Transverse colon (tissue), 4 donors: ENCODE data around the gene SELENOS. TPM values are rescaled to one million over a fixed set of nuclear protein-coding genes. Genes with fewer than 3 reads are reported as not detected.

Experiments
- DNase-seq: peaks from one replicate; pipeline ENCODE4 v3.0.0-alpha.2; 2019
- H3K27ac ChIP-seq, 4 donors: fragments of 200-600 bp; sonication (generic); 2 replicates each; pipeline ENCODE4 v1.5.1; 2016 to 2018; ENCODE audit warnings: inconsistent platforms in 4 of 4
- H3K27me3 ChIP-seq: fragments of 200-600 bp; sonication (generic); 2 replicates; pipeline ENCODE4 v1.5.1; 2017; ENCODE audit warnings: inconsistent platforms
- H3K36me3 ChIP-seq, 4 donors: fragments of 200-600 bp; sonication (generic); 2 replicates each; pipeline ENCODE4 v1.5.1; 2017 to 2019; ENCODE audit warnings: inconsistent platforms in 4 of 4
- H3K4me1 ChIP-seq, 4 donors: fragments of 200-600 bp; sonication (generic); 2 replicates each; pipeline ENCODE4 v1.5.1; 2017 to 2020; ENCODE audit warnings: inconsistent platforms in 4 of 4
- H3K4me3 ChIP-seq, 4 donors: fragments of 200-600 bp; sonication (generic); 1 replicate in 1 of 4; 2 replicates in 3 of 4; pipeline versions ENCODE4 v1.5.1 to v1.6.1; 2017 to 2019; ENCODE audit warnings: inconsistent platforms in 4 of 4
- H3K9me3 ChIP-seq, 2 donors: fragments of 200-600 bp; sonication (generic); 2 replicates each; pipeline ENCODE4 v1.5.1; 2017 to 2019; ENCODE audit warnings: inconsistent platforms in 2 of 2
- EP300 ChIP-seq: sonication (generic); formaldehyde crosslinking; IDR thresholded peaks from one replicate; pipeline ENCODE4 v1.6.1; 2017; ENCODE audit warnings: antibody characterized with exemption, low read depth
- POLR2A ChIP-seq: fragments of 450-650 bp; IDR thresholded peaks from one replicate; pipeline ENCODE4 v1.6.1; 2016; ENCODE audit warnings: antibody characterized with exemption, mild to moderate bottlenecking, moderate library complexity
- POLR2AphosphoS5 ChIP-seq, 3 donors: sonication (generic); formaldehyde crosslinking; IDR thresholded peaks; one replicate each; pipeline ENCODE4 v1.6.1; 2016; ENCODE audit warnings: antibody characterized with exemption in 3 of 3
- WGBS, 2 donors: methylation state at CpG; one replicate each; pipeline ENCODE4 v1.1.5; 2018; ENCODE audit warnings: low coverage in 1 of 2; 5-methylcytosine and 5-hydroxymethylcytosine counted together
- in situ Hi-C, 4 donors: fragments of 200-750 bp; cut with MboI; loops; one replicate each; pipeline versions ENCODE4 v1.15.0 to v1.15.1; 2017; ENCODE audit warnings: low sequenced_read_pairs in 3 of 4, low pct_ligation_motif_present in 1 of 4, low pct_unique_long_range_greater_than_20kb in 1 of 4
- intact Hi-C: fragments of 100-400 bp; cut with DNase I; formaldehyde crosslinking; loops from one replicate; pipeline ENCODE4 v1.15.1; 2023; ENCODE audit warnings: low total_unique reads
- total RNA-seq, 4 donors: library from RNA; depleted of rRNA; stranded (reverse); fragments of >200 nt; gene quantifications; one replicate each; pipeline ENCODE4 v1.1.0, GENCODE V29; 2016
- TF ChIP-seq, protein P1 (sequence below), 5 experiments: fragments of 200-600 bp in 3 of 5; fragments of 450-650 bp in 2 of 5; sonication (generic) in 3 of 5; IDR thresholded peaks; 1 replicate in 2 of 5; 2 replicates in 3 of 5; pipeline ENCODE4 v1.5.1; 2016 to 2017; ENCODE audit warnings: antibody characterized with exemption in 5 of 5, inconsistent platforms in 3 of 5, mild to moderate bottlenecking in 2 of 5, moderate library complexity in 1 of 5

The SELENOS gene
- total RNA-seq, 4 donors from 2014 or later, result 24.9 to 128 (median 120) TPM

DNA sequence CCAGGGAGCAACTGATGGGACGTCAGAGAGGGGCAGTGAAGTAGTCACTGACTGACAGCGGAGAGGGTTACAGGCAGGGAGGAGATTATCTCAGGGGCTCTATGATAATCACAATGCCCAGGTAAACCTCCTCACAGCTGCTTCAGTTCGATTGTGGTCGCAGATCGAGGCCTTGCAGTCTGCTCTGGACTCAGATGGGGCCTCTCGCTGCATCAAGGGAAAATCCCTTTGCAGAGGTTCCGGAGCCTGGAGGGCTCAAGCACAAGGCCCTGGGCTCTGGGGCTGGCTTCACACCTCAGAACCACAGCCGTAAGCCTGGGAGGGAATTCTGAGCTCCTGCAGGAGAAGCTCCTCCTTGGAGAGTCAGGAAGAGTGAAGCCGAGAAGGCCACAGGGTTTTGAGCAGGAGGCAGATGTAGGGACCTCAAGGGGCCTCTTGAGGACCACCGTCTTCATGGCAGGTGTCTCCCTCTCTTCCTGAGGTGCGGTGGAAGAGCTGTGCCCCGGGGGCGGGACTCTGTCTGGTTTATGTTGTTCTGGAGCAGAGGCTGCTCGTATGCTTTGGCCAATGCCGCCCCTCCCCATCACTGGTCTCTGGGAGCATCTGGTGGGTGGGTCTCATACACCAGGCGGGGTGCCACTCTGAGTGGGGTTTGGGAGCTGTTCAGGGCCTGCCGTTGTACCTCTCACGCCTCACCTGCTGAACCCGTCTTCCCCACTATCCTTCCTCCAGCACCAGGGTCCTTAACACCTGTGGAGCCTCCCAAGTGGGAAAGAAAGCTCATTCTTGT lies 37.2 kb upstream of the SELENOS start:
- Histone ChIP-seq H3K27ac (no peak overlapping the region), H3K4me1 (no peaks in the 10 kb centered on the region), H3K36me3 (no peaks in the 10 kb centered on the region), H3K27me3 (no peaks in the 10 kb centered on the region), H3K9me3 (no peaks in the 10 kb centered on the region), H3K4me3 (no peak overlapping the region)
- in situ Hi-C loops (loop anchor here in 1 of 4 donors (25.0 kb wide), 1 partner anchor 173 kb away; the partner anchor contains the start of gene PCSK6), intact Hi-C loops (no loop called here)
- DNase-seq, result no peak
- TF ChIP-seq, protein P1, sequence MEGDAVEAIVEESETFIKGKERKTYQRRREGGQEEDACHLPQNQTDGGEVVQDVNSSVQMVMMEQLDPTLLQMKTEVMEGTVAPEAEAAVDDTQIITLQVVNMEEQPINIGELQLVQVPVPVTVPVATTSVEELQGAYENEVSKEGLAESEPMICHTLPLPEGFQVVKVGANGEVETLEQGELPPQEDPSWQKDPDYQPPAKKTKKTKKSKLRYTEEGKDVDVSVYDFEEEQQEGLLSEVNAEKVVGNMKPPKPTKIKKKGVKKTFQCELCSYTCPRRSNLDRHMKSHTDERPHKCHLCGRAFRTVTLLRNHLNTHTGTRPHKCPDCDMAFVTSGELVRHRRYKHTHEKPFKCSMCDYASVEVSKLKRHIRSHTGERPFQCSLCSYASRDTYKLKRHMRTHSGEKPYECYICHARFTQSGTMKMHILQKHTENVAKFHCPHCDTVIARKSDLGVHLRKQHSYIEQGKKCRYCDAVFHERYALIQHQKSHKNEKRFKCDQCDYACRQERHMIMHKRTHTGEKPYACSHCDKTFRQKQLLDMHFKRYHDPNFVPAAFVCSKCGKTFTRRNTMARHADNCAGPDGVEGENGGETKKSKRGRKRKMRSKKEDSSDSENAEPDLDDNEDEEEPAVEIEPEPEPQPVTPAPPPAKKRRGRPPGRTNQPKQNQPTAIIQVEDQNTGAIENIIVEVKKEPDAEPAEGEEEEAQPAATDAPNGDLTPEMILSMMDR (IDR thresholded peaks at IDR 0.05), result no peak
- TF ChIP-seq POLR2A (no peak), POLR2AphosphoS5 (IDR thresholded peaks at IDR 0.05) (no peak), EP300 (no peak)
- 84% methylated on average over 19 of the region's 19 CpGs; no CpG with 5 or more reads in 1 of the 2 donors for WGBS, 2 donors

DNA sequence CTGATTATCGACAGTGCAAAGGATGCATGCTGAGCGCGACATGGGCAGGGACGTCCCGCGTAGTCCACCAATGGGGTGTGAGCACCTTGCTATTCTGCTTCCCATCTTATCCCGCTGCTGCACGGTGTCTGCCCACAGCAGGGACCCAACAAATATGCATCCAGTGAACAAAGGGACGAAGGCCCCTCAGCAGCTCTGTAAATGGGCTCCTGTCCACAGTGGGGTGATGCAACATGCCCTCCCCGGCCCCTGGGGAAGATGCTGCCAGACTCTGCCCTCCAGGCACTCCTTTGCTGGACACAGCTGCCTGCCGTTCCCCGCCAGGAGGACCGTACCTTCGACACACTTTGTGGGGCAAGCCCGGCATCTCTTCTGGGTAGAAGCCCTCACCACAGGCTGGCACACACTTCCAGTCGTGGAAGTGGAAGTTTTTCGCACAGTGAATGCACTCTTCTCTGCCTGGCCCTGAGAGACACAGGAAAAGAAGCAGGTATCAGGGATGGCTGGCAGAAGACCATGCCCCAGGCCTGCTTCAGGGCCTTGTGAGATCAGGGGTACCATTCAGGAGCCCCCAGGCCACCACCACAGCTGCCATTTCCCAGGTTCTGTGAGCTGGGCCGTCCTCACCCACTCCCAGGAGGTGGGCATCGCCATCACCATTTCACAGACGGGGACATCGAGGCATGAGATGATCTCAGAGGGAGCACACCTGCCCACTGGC lies 35.9 kb upstream of the SELENOS start:
- Histone ChIP-seq H3K9me3 (no peaks in the 10 kb centered on the region), H3K4me1 (no peaks in the 10 kb centered on the region), H3K4me3 (no peak overlapping the region), H3K27ac (no peak overlapping the region), H3K36me3 (no peaks in the 10 kb centered on the region), H3K27me3 (no peaks in the 10 kb centered on the region)
- no peak for DNase-seq
- in situ Hi-C loops (loop anchor here in 1 of 4 donors (25.0 kb wide), 1 partner anchor 174 kb away; the partner anchor contains the start of gene PCSK6), intact Hi-C loops (no loop called here)
- TF ChIP-seq POLR2AphosphoS5 (IDR thresholded peaks at IDR 0.05), result no peak
- no peak for TF ChIP-seq EP300
- TF ChIP-seq, protein P1 (IDR thresholded peaks at IDR 0.05), result no peak
- TF ChIP-seq POLR2A, result no peak
- 90 to 100% methylated on average over 5 to 21 of the region's 21 CpGs for WGBS, 2 donors

DNA sequence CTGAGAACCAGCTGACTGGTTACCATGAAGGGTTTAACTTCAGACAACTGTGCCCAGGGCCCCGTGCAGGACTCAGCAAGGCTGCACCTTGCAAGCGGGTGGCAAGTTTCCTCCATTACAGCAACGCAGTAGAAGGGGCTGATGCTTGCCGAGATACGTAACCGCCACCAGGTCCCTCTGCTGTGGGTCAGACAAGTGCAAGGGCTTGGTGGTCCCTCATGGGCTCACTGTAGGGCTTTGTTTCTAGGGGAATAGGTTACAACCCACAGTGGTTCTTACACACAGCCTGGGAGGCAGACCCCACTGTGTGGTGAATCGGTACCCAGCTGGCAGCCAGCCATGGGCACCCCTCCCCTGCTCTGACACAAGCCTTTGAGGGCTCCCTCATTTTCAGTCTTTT lies 33.2 kb upstream of the SELENOS start:
- H3K27ac ChIP-seq, result no peak overlapping the region
- no peaks in the 10 kb centered on the region for H3K4me1 ChIP-seq
- no peak for DNase-seq
- no peaks in the 10 kb centered on the region for H3K27me3 ChIP-seq
- TF ChIP-seq EP300, result no peak
- no peak for TF ChIP-seq POLR2AphosphoS5 (IDR thresholded peaks at IDR 0.05)
- TF ChIP-seq, protein P1 (IDR thresholded peaks at IDR 0.05), result no peak
- no peak for TF ChIP-seq POLR2A
- intact Hi-C loops (no loop called here), in situ Hi-C loops (loop anchor here in 1 of 4 donors (25.0 kb wide), 1 partner anchor 177 kb away; the partner anchor contains the start of gene PCSK6)
- no peak overlapping the region for H3K4me3 ChIP-seq
- no peaks in the 10 kb centered on the region for H3K9me3 ChIP-seq
- H3K36me3 ChIP-seq, result no peaks in the 10 kb centered on the region
- 80 to 95% methylated on average over 1 to 7 of the region's 7 CpGs for WGBS, 2 donors

DNA sequence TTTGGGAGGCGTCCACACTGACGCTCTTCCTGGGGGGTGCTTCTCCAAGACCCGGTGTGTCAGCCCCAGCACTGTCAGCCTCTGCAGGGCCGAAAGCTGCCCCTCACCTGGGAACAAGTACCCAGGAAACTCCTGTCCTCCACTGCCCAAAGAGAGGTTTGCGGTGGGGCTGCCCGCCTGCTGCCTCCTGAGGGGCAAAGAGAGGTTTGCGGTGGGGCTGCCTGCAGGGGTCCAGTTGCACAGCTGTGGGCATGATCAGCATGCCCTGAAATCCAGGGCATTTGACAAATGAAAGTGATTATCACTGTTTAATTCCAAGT lies 32.8 kb upstream of the SELENOS start:
- H3K36me3 ChIP-seq, result no peaks in the 10 kb centered on the region
- H3K27me3 ChIP-seq, result no peaks in the 10 kb centered on the region
- TF ChIP-seq POLR2A, result no peak
- TF ChIP-seq EP300, result no peak
- TF ChIP-seq, protein P1 (IDR thresholded peaks at IDR 0.05), result no peak
- no peak for TF ChIP-seq POLR2AphosphoS5 (IDR thresholded peaks at IDR 0.05)
- no peak for DNase-seq
- H3K9me3 ChIP-seq, result no peaks in the 10 kb centered on the region
- H3K4me1 ChIP-seq, result no peaks in the 10 kb centered on the region
- in situ Hi-C loops, result loop anchor here in 1 of 4 donors (25.0 kb wide), 1 partner anchor 177 kb away; the partner anchor contains the start of gene PCSK6
- no peak overlapping the region for H3K27ac ChIP-seq
- intact Hi-C loops, result no loop called here
- H3K4me3 ChIP-seq, result no peak overlapping the region
- 93 to 100% methylated on average over 1 to 6 of the region's 7 CpGs for WGBS, 2 donors
